ENCODE measurements around the gene METTL2B.
A peak's percentile ranks its signal among the peaks of the same experiment; 100 is the strongest.
"Not testable (repeated sequence)": the region's sequence is repeated elsewhere in the genome, so short reads cannot be mapped to it uniquely, and the experiment has no call there.

The METTL2B gene

DNA sequence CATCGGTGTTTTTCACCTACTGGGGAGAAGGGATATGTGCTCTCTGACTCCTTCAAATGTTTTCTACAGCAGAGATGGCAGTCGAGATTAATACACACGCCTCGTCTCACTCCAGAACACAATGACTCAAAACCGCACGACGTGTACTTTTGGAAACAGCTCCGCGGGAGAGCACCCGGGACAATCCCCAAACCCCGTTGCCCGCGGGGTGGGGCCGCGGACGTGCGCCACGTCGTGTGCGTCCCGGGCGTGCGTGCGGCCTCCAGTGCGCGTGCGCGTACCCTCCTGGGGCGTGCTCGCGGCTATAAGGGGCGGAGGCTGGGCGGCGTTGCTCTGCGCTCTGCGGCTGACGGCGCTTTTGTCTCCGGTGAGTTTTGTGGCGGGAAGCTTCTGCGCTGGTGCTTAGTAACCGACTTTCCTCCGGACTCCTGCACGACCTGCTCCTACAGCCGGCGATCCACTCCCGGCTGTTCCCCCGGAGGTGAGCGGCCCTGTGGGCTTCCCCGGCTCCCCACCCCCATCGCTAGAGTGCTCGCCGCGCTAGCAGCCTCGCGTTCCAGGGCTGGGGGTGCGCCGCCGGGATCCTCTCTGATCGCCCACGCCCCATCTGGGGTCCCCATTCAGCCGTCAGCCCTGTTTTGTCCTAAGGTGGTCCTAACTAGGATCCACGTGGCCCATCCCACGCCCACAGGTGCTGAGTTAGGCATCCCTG lies 20.8 kb upstream of the METTL2B start, which contains the start of gene HILPDA:
HILPDA (plus strand) TSS at position 336 of the 712 bp plus-strand sequence. CDS start 1,391 bp downstream, outside the sequence.
- DNase-seq (ENCODE audit: low spot score) = peak; percentile 99

DNA sequence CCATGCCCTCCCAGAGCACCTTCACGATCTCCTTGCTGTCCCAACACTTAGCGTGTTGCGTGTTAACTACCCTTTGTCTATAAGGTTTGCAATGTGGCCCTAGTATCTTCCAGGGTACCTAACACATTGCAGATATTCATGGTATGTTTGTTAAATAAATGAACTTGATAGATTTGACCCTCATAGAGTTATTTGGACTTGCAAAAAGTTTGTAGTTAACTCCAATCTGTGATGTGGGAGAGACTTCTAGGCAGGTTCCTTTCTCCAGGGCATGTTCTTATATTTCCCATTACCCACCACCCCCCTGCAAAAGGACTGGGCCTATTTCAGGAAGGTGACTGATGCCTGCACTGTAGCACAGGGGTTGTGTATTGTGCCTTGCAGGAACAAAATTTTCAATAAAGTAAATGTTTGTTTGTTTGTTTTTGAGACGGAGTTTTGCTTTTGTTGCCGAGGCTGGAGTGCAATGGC lies 20.3 kb upstream of the METTL2B start:
- DNase-seq (ENCODE audit: low spot score) = no peak

DNA sequence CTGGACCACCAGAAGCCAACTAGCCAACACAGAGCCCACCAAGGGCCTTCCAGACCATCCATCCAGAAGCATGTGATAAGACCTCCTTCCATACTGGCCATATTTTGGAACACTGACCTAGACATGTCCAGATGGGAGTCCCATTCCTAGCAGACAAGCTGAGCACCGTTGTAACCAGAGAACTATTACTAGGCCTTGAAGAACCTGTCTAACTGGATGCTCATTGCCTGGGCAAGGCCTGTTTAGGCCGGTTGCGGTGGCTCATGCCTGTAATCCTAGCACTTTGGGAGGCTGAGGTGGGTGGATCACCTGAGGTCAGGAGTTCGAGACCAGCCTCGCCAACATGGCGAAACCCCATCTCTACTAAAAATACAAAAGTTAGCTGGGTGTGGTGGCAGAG lies 19.2 kb upstream of the METTL2B start:
- not testable (repeated sequence) for DNase-seq (ENCODE audit: low spot score)

DNA sequence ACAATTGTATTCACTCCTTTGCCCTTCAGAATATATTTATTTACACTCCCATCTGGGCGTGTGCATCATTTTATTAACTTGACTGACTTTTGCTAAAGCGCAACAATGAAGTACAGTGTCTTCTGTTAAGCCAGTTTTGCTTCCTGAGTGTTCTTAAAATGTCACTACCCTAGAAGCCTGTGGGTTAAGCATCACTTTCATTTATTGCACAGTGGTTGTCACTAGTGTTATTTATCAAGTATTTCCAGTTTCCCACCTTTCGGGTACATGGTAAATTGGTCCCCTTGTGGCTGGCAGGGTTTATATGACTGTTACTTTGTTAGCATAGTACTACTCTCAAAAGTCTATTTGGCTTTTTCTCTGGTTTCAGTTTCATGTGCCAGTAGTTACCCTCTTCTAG lies 17.6 kb upstream of the METTL2B start:
- no peak for DNase-seq (ENCODE audit: low spot score)

DNA sequence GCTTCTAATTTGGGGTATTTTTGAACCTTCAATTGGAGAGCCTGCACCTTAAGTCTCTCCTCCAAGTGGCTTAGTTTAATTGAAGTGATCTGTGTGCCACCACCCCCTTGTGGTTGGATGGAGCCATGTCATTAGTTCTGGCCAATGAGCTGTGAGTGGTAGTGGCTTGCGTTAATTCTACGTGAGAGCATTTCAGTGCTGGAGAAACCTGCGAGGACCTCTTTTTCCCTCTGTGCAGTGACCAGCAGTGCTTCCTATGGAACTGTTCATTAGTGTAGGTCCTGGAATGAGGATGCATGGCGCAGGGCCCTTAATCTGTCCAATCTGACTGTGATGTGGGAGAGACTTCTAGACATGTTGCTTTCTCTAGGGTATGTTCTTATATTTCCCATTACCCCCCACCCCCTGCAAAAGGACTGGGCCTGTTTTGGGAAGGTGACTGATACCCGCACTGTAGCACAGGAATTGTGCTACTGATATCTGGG lies 17.1 kb upstream of the METTL2B start:
- peak; percentile 65 for DNase-seq (ENCODE audit: low spot score)

DNA sequence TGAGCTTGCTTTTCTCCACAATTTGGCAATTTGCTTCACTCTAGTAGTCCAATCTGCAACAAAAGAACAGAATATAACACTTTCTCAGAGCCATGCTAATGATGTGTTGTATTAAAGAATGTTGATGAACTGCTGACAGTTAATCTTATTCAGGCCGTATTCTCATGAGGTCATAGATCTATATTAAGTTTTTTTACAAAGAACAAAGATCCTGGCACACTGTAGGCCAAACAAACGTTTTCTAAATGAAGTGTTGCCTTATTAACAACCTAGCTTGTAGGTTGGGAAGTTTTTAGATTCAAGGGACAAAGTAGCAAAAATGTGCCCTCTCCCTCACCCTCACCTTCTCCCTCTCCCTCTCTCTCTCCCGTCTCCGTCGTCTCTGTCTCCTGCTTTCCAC lies 14.1 kb upstream of the METTL2B start:
- no peak for DNase-seq (ENCODE audit: low spot score)

DNA sequence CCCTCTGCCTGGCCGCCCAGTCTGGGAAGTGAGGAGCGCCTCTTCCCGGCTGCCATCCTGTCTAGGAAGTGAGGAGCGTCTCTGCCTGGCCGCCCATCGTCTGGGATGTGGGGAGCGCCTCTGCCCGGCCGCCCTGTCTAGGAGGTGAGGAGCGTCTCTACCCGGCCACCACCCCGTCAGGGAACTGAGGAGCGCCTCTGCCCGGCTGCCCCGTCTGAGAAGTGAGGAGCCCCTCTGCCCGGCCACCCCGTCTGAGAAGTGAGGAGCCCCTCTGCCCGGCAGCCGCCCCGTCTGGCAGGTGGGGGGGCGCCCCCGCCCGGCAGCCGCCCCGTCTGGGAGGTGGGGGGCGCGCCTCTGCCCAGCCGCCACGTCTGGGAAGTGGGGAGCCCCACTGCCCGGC lies 13.2 kb upstream of the METTL2B start:
- DNase-seq (ENCODE audit: low spot score) = not testable (repeated sequence)

DNA sequence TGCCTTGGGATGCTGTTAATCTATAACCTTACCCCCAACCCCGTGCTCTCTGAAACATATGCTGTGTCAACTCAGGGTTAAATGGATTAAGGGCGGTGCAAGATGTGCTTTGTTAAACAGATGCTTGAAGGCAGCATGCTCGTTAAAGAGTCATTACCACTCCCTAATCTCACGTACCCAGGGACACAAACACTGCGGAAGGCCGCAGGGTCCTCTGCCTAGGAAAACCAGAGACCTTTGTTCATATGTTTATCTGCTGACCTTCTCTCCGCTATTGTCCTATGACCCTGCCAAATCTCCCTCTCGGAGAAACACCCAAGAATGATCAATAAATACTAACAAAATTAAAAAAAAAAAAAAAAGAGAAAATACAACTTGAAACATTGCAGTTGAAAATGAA lies 12.6 kb upstream of the METTL2B start:
- not testable (repeated sequence) for DNase-seq (ENCODE audit: low spot score)

DNA sequence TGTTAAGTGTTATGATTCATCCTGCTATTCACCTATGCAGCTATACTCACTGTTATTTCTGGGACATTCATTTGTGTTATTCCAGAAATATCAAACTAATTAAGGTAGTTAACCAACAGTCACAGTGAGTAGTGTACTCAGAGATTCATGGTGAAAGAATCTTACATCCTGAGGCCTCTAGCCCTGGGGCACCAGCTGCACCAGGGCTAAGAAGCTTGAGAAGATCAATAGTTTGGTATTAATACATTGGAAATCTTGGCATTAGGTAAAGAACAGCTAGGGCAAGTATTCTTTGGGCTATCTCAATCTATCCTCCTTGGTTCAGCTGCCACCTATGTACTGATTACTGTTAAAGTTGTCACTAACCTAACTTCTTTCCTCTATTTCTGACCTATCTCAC lies 9.7 kb upstream of the METTL2B start:
- not testable (repeated sequence) for DNase-seq (ENCODE audit: low spot score)

DNA sequence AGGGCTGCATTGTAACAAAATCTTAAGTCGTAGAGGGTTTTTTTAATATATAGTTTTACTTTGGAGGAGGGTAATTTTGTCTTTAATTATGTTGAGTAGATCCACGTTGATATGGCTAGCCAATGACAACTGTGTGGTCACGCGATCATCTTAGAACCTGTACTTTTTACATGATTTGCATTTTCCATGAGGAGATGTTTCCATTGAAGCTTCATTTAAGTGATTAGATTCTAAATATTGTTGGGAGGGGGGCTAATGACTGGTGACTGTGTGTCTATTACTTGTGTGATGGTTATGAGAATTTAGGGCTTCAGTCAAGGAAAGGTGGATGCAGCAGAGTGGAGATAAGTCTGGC lies 765 bp downstream of the METTL2B start:
- DNase-seq (ENCODE audit: low spot score) = not testable (repeated sequence)

DNA sequence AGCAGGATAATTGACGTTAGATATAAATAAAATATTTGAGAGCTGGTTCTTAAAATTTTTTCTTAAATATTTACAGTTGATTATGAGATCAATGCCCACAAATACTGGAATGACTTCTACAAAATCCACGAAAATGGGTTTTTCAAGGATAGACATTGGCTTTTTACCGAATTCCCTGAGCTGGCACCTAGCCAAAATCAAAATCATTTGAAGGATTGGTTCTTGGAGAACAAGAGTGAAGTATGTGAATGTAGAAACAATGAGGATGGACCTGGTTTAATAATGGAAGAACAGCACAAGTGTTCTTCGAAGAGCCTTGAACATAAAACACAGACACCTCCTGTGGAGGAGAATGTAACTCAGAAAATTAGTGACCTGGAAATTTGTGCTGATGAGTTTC lies 2.5 kb downstream of the METTL2B start:
- DNase-seq (ENCODE audit: low spot score) = not testable (repeated sequence)

DNA sequence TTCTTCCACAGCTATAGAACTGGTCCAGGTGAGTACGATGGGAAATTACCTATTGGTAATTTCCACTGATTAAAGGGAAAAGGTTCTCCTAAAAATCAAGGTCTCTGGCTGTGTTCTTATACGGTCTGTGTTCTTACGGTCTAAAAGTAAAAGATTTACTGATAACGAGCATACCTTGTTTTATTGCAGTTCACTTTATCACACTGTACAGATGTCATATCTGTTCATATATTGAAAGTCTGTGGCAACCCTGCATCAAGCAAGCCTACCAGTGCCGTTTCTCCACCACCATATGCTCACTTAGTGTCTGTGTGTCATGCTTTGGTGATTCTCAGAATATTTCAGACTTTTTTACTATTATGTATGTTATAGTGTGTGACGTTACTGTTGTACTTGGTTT lies 11.6 kb downstream of the METTL2B start:
- DNase-seq (ENCODE audit: low spot score) = not testable (repeated sequence)

DNA sequence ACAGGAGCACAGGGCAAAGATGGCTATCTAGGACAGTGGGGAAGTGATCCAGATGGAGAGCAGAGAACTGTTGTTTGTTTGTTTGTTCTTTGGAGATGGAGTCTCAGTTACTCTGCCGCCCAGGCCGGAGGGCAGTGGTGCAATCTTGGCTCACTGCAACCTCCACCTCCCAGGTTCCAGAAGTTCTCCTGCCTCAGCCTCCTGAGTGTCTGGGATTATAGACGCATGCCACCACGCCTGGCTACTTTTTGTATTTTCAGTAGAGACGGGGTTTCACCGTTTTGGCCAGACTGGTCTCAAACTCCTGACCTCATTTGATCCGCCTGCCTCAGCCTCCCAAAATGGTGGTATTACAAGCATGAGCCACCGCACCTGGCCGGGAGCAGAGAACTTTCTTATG lies 20.9 kb downstream of the METTL2B start:
- DNase-seq (ENCODE audit: low spot score) = no peak

DNA sequence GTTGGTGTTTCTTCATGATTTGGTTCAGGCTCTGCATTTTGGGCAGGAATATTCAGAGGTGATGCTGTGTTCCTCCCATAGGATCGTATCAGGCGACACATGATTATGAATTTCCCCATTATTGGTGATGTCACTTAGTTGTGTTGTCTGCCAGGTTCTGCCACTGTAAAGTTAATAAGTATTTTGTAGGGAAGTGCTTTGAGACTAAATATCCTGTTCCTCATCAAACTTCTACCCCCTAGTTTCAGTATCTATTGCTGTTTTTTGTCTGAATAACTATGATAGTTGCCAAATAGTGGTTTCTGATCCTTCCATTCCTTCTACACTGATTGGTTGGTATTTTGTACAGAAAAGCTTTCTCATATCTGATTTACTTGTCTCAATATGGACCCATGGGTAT lies 28.9 kb downstream of the METTL2B start:
- not testable (repeated sequence) for DNase-seq (ENCODE audit: low spot score)

DNA sequence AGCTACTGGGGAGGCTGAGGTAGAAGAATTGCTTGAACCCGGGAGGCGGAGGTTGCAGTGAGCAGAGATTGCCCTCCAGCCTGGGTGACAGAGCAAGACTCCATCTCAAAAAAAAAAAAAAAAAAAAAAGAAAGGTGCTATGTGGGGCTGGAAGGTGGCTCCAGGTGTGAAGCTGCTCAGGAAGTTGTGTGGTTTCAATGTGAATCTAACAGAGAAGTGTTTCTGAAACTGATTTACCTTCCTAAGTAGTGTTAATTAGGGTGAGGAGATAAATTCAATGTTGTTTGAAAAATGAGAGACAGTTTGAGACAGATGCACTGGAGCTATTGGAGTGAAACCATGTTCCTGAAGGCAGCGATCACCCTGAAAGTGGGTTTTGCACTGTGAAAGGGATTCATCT lies 30.3 kb downstream of the METTL2B start:
- DNase-seq (ENCODE audit: low spot score) = not testable (repeated sequence)

DNA sequence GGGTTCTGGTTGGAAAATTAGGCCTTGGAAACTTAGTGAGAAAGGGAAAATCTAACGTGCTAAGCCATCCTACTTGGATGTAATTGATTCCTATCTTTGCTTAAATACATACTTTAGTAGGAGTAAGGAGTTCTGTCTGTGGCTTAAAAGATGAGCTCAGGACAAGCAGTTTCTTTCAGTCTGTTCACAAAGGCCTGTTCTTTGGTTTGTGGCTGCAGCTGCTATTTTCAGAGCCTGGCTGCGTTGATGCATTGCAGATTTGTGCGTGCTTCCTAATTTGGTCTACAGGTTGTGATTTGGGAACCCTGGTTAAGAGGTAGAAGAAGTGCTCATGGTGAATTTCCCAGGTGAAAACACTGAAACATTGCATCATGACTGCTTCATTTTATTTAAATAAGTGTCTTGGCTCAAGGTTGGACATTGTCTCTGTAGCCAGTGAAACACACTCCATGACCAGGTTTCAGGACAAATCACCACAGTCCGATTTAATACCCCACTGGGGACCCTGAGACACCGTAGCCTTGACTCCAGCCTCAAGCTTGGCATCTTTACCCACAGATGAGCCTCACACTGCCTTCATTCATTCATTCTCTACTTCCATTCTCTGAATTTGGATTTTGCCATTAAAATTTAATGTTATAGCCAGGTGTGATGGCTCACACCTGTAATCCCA lies 30.9 kb downstream of the METTL2B start:
- not testable (repeated sequence) for DNase-seq (ENCODE audit: low spot score)

DNA sequence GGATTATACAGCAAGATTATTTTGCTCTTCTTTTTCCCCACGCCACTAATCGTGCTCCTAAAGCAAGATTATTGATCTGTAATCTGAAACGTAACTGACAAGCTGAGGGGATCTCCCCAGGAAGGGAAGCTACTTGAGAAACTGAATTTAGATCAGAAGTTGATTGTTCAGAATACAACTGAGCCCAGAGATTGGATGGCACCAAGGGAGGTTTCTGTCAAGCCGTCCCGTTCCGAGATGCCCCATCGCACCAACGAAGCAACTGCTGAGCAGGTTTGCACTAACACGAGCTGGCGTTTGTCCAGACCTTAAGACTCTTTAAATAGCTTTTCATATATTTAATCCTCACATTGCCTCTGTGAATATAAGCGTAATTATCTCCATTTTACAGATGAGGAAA lies 35.1 kb downstream of the METTL2B start:
- DNase-seq (ENCODE audit: low spot score) = not testable (repeated sequence)

DNA sequence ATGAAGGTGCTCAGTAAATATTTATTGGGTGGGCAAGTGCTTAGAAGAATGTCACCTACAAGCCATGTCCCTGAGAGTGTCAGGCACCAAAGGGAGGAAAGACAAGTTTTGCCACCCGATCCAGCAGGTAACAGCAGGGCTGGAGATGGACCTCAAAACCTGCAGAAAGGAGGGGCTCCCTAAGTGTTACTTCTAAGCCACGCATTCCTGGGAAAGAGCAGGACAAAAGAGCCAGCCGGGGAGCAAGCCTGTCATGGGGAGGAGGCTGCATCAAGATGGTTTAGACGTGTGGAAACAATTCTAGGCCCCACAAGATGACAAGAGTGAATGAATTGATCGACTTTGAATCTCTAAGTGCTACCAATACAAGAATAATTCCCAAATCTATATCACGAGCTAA lies 38.7 kb downstream of the METTL2B start:
- not testable (repeated sequence) for DNase-seq (ENCODE audit: low spot score)

DNA sequence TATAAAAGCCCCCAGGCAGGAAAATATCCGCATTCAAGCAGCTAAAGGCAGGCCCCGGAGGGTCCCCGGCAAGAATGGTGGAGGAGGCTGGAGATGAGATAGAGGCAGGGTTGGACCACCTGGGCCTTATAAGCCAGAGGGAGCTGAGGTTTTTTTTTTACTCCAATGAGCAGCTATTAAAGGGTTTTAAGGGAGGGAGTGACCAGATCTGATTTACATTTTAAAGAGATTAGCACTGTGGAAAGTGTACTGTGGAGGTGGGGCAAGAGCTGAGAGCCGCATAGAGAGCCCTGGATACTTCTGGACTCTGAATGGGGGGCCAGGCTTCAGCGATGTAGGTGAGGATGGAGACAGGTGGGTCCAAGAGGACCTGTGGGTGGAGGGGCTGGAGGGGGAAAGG lies 40.5 kb downstream of the METTL2B start:
- DNase-seq (ENCODE audit: low spot score) = not testable (repeated sequence)

DNA sequence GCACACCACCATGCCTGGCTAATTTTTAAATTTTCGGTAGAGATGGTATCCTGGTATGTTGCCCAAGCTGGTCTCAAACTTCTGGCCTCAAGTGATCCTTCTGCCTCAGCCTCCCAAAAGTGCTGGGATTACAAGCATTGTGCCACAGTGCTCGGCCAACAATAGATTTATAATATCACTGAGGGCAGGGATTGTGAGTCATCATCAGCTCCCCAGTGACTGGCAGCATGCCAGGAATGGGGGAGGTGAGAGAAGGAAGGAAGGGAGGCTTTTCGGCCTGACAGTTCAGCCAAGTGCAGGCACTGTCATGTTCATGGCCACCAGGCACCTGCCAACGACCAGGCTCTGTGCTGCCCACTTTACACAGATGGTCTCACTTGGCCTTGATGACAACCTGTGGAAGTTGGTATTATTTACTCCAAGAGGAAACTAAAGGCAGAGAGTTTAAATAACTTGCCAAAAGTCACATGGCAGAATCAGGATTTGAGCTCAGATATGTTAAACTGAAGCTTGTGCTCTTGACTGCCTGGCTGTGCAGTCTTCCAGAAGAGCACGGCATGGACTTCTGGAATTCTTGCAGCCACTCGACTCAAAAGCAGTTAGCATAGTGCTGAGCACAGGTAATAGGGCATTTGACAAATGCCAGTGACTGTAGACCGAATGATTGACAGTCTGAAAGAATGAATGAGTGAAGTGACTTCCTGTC lies 46.8 kb downstream of the METTL2B start:
- DNase-seq (ENCODE audit: low spot score) = peak; percentile 31

DNA sequence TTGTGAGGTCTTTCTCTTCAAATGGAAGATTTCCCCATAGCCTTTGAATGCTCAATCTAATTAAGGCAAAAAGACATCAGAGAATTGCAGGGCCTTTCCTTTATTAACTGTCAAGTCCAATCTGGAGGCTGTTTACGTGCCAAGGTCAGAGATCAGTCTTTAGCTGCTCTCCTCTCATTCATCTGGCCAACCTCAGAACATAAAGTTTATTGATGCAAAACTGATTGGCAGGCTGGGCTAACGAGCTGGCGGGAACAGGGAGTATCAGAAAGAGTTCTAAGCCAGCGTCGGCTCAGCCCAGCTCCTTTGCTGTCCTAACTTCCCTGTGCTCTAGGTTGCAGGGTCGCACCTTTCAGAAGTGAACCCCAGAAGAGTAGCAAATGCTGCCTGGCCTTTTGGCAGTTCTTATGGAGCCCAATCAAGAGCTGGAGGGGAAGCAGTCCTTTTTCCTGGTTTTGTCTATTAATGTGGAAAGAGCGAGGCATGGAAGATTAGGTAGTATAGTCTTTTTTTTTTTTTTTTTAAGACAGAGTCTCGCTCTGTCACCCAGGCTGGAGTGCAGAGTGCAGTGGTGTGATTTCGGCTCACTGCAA lies 47.5 kb downstream of the METTL2B start:
- not testable (repeated sequence) for DNase-seq (ENCODE audit: low spot score)

DNA sequence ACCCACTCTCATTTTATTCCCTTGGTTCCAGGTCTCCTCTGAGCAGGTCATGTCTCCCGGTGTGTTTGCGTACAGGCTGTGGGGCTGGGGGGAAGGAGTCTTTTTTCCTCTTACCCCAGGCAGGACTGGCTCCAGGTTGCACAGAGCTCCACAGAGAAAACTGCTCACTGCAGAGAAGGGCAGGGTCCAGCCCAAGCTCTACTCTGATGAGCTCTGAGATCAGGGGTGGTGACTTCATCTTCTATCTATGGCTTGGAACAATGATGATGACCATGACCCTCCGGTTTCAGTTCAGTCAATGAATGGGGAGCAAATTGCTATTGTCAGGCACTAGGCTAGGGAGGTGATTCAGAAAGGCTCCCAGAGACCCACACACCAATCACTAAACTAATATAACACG lies 49.0 kb downstream of the METTL2B start:
- DNase-seq (ENCODE audit: low spot score) = not testable (repeated sequence)
